GM23338 (cell line): ENCODE results near the gene ETHE1. TPM values are rescaled to one million over a fixed set of nuclear protein-coding genes. Genes with fewer than 3 reads are reported as not detected.

Source experiments
- ATAC-seq: fragments of 200-7000 bp; cut with Tn5 transposase; 3 replicates; pipeline ENCODE4 v1.9.1; 2020
- DNase-seq: peaks from one replicate; pipeline ENCODE4 v3.0.0-alpha.2; 2015; ENCODE audit warnings: low spot score
- H2AFZ ChIP-seq: fragments of 200-600 bp; sonication (generic); 2 replicates; pipeline ENCODE4 v1.8.0; 2016; ENCODE audit warnings: antibody characterized with exemption, mild to moderate bottlenecking, moderate library complexity
- H3F3A ChIP-seq: fragments of 200-600 bp; sonication (generic); replicated peaks from 2 replicates; pipeline ENCODE4 v1.8.0; 2017; ENCODE audit warnings: antibody characterized with exemption, mixed run types, low read depth
- H3K27ac ChIP-seq: fragments of 200-600 bp; sonication (generic); 2 replicates; pipeline ENCODE4 v1.6.1; 2016; ENCODE audit warnings: low read depth
- H3K27me3 ChIP-seq: fragments of 200-600 bp; sonication (generic); 2 replicates; pipeline ENCODE4 v1.8.0; 2016; ENCODE audit warnings: mild to moderate bottlenecking, mixed run types, moderate library complexity; ENCODE audit not compliant: insufficient read depth
- H3K36me3 ChIP-seq: fragments of 200-600 bp; sonication (generic); 2 replicates; pipeline ENCODE4 v1.8.0; 2016; ENCODE audit warnings: mild to moderate bottlenecking; ENCODE audit not compliant: insufficient read depth
- H3K4me1 ChIP-seq: fragments of 200-600 bp; sonication (generic); 2 replicates; pipeline ENCODE4 v1.8.0; 2016; ENCODE audit warnings: mild to moderate bottlenecking, moderate library complexity; ENCODE audit not compliant: insufficient read depth
- H3K4me2 ChIP-seq: fragments of 200-600 bp; sonication (generic); 2 replicates; pipeline ENCODE4 v1.7.1; 2017; ENCODE audit warnings: mixed run types
- H3K4me3 ChIP-seq: fragments of 200-600 bp; sonication (generic); 2 replicates; pipeline ENCODE4 v1.6.1; 2016; ENCODE audit warnings: mixed run types
- H3K79me2 ChIP-seq: fragments of 200-600 bp; sonication (generic); replicated peaks from 2 replicates; pipeline ENCODE4 v1.8.0; 2017; ENCODE audit warnings: mild to moderate bottlenecking; ENCODE audit not compliant: insufficient read depth
- H3K9me2 ChIP-seq: fragments of 200-600 bp; sonication (generic); 2 replicates; pipeline ENCODE4 v1.8.0; 2017; ENCODE audit not compliant: insufficient read depth
- H4K20me1 ChIP-seq: fragments of 200-600 bp; sonication (generic); replicated peaks from 2 replicates; pipeline ENCODE4 v1.8.0; 2017; ENCODE audit warnings: mild to moderate bottlenecking; ENCODE audit not compliant: insufficient read depth
- H3K27ac Mint-ChIP-seq: 2 replicates; pipeline ENCODE4 v1.8.0; 2020; ENCODE audit warnings: inconsistent platforms, mild to moderate bottlenecking, moderate library complexity, mixed read lengths
- H3K27me3 Mint-ChIP-seq: 3 replicates; pipeline ENCODE4 v1.8.0; 2022; ENCODE audit warnings: low read depth, mild to moderate bottlenecking, moderate library complexity, mixed read lengths, inconsistent platforms; ENCODE audit not compliant: insufficient read depth, poor library complexity
- H3K36me3 Mint-ChIP-seq: 3 replicates; pipeline ENCODE4 v1.8.0; 2021; ENCODE audit warnings: low read depth, mild to moderate bottlenecking, inconsistent platforms, moderate library complexity, mixed read lengths
- H3K4me1 Mint-ChIP-seq: 3 replicates; pipeline ENCODE4 v1.8.0; 2020; ENCODE audit warnings: mild to moderate bottlenecking, inconsistent platforms, mixed read lengths
- H3K4me3 Mint-ChIP-seq: 3 replicates; pipeline ENCODE4 v1.8.0; 2021; ENCODE audit warnings: moderate library complexity, mild to moderate bottlenecking, inconsistent platforms, mixed read lengths
- H3K9me3 Mint-ChIP-seq: 3 replicates; pipeline ENCODE4 v1.8.0; 2020; ENCODE audit warnings: moderate library complexity, mild to moderate bottlenecking, inconsistent platforms, mixed read lengths
- CREB1 ChIP-seq: fragments of 250-450 bp; sonication (Bioruptor Pico); IDR thresholded peaks from 2 replicates; pipeline ENCODE4 v1.5.0; 2020; ENCODE audit warnings: low read depth, mild to moderate bottlenecking, moderate library complexity
- EZH2 ChIP-seq: fragments of 200-600 bp; sonication (generic); IDR thresholded peaks from one replicate; pipeline ENCODE4 v1.8.0; 2017; ENCODE audit warnings: antibody characterized with exemption, mild to moderate bottlenecking, low read depth; ENCODE audit not compliant: unreplicated experiment
- EZH2phosphoT487 ChIP-seq: fragments of 200-600 bp; sonication (generic); IDR thresholded peaks from one replicate; pipeline ENCODE4 v1.8.1; 2018; ENCODE audit warnings: antibody characterized with exemption; ENCODE audit not compliant: unreplicated experiment
- JUNB ChIP-seq: IDR thresholded peaks from one replicate; pipeline ENCODE4 v1.6.1; 2016; ENCODE audit warnings: antibody characterized with exemption; ENCODE audit not compliant: unreplicated experiment
- NANOG ChIP-seq: IDR thresholded peaks from 2 replicates; pipeline ENCODE4 v1.6.1; 2016; ENCODE audit warnings: antibody characterized with exemption, borderline replicate concordance
- POLR2AphosphoS5 ChIP-seq: IDR thresholded peaks from 2 replicates; pipeline ENCODE4 v1.6.1; 2016; ENCODE audit warnings: antibody characterized with exemption, low read depth
- ZNF114 ChIP-seq: fragments of 250-450 bp; sonication (Bioruptor Pico); IDR thresholded peaks from 2 replicates; pipeline ENCODE4 v1.5.0; 2020; ENCODE audit warnings: mild to moderate bottlenecking, moderate library complexity
- ZNF331 ChIP-seq: fragments of 250-450 bp; sonication (Bioruptor Pico); IDR thresholded peaks from 2 replicates; pipeline ENCODE4 v1.5.0; 2020; ENCODE audit warnings: low read depth, mild to moderate bottlenecking, moderate library complexity
- polyA plus RNA-seq: library from polyadenylated mRNA; unstranded; fragments of >200 nt; fragmentation: Nextera tagmentation; extraction: Ambion mirVana; gene quantifications from 2 replicates; pipeline ENCODE4 v1.2.1, GENCODE V29; 2016
- total RNA-seq: library from RNA; depleted of rRNA; stranded (reverse); fragments of >200 nt; shearing (Covaris generic); gene quantifications from 2 replicates; pipeline ENCODE4 v1.2.3, GENCODE V29; 2014
- TF ChIP-seq, protein P1 (sequence below): IDR thresholded peaks from one replicate; pipeline ENCODE4 v1.6.1; 2018; ENCODE audit warnings: antibody characterized with exemption; ENCODE audit not compliant: unreplicated experiment
- TF ChIP-seq, protein P2 (sequence below): fragments of 250-450 bp; sonication (Bioruptor Pico); IDR thresholded peaks from 2 replicates; pipeline ENCODE4 v1.5.0; 2020; ENCODE audit warnings: mild to moderate bottlenecking, moderate library complexity
- TF ChIP-seq, protein P3 (sequence below), 2 experiments: fragments of 200-600 bp in 1 of 2; sonication (generic) in 1 of 2; conservative IDR thresholded peaks; 2 replicates each; pipeline versions ENCODE4 v1.5.1 to v1.6.1; 2016 to 2017; ENCODE audit warnings: antibody characterized with exemption in 2 of 2, low read depth in 2 of 2, mild to moderate bottlenecking in 2 of 2, moderate library complexity in 1 of 2

The ETHE1 gene
- total and polyA plus RNA-seq, 2 experiments from 2014 or later = 11.1 to 25.5 TPM

DNA sequence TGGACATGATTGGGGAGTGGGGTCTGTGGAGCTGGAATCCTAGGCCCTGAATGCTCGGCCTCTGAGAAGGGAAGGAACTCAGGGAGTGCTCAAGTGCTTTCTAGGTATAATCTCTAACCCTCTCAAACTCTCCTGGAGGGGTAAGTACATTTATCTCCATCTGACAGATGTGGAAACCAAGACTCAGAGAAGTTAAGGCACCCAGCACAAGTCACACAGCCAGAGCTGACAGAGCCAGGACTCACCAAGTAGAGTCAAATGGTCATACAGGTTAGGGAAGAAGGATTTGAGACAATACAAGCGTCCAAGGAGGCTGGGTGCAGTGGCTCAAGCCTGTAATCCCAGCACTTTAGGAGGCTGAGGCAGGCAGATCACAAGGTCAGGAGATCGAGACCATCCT, 48.7 kb downstream of the ETHE1 start:
- Histone ChIP-seq H3K4me1 (peaks cover 6% of the 10 kb centered on the region; the same call in 1 of the 2 replicates), H3K79me2 (no peaks in the 10 kb centered on the region), H3K9me2 (no peaks in the 10 kb centered on the region), H4K20me1 (no peaks in the 10 kb centered on the region), H3K27ac (no peak overlapping the region), H2AFZ (no peak overlapping the region), H3K4me2 (no peak overlapping the region), H3K36me3 (no peaks in the 10 kb centered on the region), H3F3A (0 out of 2 replicates have a peak, but pooled peaks cover 4% of the 10 kb centered on the region), H3K4me3 (no peak overlapping the region), H3K27me3 (0 out of 2 replicates have a peak, but pooled peaks cover 5% of the 10 kb centered on the region)
- ATAC-seq (no peak), DNase-seq (no peak)
- Mint-ChIP-seq H3K4me3 (no peak overlapping the region), H3K9me3 (no peaks in the 10 kb centered on the region), H3K36me3 (no peaks in the 10 kb centered on the region), H3K27me3 (peaks cover 11% of the 10 kb centered on the region), H3K4me1 (peaks cover 4% of the 10 kb centered on the region; the same call in 2 of the 3 replicates), H3K27ac (no peak overlapping the region)
- TF ChIP-seq POLR2AphosphoS5 (no peak), CREB1 (CRISPR knock-in tag) (no peak)

DNA sequence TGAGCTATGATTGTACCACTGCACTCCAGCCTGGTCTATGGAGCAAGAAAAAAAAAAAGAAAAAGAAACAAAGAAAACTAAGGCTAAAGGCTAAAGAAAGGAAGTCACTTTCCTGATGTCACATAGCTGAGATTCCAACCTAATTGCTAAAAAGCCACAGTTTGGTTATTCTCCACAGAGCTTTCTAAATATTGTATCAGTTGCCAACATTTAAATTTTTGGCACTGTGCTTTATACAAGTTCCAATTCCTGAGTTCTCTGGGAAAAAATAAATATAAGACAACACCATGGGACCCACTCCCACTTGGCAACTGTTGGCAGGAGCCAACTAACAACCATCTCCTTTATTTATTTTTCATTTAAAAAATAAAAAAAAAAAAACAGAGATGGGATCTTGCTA, 50.4 kb downstream of the ETHE1 start:
- DNase-seq (no peak), ATAC-seq (no peak)
- Histone ChIP-seq H3K4me2 (no peak overlapping the region), H3K4me3 (no peak overlapping the region), H3K27ac (no peak overlapping the region), H3K4me1 (peaks cover 6% of the 10 kb centered on the region; the same call in 1 of the 2 replicates), H3K9me2 (no peaks in the 10 kb centered on the region), H4K20me1 (no peaks in the 10 kb centered on the region), H3K79me2 (no peaks in the 10 kb centered on the region), H3F3A (0 out of 2 replicates have a peak, but pooled peaks cover 4% of the 10 kb centered on the region), H3K36me3 (no peaks in the 10 kb centered on the region), H3K27me3 (0 out of 2 replicates have a peak, but pooled peaks cover 5% of the 10 kb centered on the region), H2AFZ (no peak overlapping the region)
- H3K36me3 Mint-ChIP-seq = no peaks in the 10 kb centered on the region
- peaks cover 12% of the 10 kb centered on the region for H3K27me3 Mint-ChIP-seq
- H3K9me3 Mint-ChIP-seq = no peaks in the 10 kb centered on the region
- no peak overlapping the region for H3K27ac Mint-ChIP-seq
- H3K4me3 Mint-ChIP-seq = no peak overlapping the region
- peaks cover 4% of the 10 kb centered on the region; the same call in 2 of the 3 replicates for H3K4me1 Mint-ChIP-seq
- TF ChIP-seq JUNB (no peak), EZH2 (no peak), POLR2AphosphoS5 (no peak), ZNF114 (CRISPR knock-in tag) (no peak), ZNF331 (no peak), CREB1 (CRISPR knock-in tag) (no peak), NANOG (no peak), EZH2phosphoT487 (no peak)
- TF ChIP-seq, protein P1, sequence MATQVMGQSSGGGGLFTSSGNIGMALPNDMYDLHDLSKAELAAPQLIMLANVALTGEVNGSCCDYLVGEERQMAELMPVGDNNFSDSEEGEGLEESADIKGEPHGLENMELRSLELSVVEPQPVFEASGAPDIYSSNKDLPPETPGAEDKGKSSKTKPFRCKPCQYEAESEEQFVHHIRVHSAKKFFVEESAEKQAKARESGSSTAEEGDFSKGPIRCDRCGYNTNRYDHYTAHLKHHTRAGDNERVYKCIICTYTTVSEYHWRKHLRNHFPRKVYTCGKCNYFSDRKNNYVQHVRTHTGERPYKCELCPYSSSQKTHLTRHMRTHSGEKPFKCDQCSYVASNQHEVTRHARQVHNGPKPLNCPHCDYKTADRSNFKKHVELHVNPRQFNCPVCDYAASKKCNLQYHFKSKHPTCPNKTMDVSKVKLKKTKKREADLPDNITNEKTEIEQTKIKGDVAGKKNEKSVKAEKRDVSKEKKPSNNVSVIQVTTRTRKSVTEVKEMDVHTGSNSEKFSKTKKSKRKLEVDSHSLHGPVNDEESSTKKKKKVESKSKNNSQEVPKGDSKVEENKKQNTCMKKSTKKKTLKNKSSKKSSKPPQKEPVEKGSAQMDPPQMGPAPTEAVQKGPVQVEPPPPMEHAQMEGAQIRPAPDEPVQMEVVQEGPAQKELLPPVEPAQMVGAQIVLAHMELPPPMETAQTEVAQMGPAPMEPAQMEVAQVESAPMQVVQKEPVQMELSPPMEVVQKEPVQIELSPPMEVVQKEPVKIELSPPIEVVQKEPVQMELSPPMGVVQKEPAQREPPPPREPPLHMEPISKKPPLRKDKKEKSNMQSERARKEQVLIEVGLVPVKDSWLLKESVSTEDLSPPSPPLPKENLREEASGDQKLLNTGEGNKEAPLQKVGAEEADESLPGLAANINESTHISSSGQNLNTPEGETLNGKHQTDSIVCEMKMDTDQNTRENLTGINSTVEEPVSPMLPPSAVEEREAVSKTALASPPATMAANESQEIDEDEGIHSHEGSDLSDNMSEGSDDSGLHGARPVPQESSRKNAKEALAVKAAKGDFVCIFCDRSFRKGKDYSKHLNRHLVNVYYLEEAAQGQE = no peak
- TF ChIP-seq, protein P2, sequence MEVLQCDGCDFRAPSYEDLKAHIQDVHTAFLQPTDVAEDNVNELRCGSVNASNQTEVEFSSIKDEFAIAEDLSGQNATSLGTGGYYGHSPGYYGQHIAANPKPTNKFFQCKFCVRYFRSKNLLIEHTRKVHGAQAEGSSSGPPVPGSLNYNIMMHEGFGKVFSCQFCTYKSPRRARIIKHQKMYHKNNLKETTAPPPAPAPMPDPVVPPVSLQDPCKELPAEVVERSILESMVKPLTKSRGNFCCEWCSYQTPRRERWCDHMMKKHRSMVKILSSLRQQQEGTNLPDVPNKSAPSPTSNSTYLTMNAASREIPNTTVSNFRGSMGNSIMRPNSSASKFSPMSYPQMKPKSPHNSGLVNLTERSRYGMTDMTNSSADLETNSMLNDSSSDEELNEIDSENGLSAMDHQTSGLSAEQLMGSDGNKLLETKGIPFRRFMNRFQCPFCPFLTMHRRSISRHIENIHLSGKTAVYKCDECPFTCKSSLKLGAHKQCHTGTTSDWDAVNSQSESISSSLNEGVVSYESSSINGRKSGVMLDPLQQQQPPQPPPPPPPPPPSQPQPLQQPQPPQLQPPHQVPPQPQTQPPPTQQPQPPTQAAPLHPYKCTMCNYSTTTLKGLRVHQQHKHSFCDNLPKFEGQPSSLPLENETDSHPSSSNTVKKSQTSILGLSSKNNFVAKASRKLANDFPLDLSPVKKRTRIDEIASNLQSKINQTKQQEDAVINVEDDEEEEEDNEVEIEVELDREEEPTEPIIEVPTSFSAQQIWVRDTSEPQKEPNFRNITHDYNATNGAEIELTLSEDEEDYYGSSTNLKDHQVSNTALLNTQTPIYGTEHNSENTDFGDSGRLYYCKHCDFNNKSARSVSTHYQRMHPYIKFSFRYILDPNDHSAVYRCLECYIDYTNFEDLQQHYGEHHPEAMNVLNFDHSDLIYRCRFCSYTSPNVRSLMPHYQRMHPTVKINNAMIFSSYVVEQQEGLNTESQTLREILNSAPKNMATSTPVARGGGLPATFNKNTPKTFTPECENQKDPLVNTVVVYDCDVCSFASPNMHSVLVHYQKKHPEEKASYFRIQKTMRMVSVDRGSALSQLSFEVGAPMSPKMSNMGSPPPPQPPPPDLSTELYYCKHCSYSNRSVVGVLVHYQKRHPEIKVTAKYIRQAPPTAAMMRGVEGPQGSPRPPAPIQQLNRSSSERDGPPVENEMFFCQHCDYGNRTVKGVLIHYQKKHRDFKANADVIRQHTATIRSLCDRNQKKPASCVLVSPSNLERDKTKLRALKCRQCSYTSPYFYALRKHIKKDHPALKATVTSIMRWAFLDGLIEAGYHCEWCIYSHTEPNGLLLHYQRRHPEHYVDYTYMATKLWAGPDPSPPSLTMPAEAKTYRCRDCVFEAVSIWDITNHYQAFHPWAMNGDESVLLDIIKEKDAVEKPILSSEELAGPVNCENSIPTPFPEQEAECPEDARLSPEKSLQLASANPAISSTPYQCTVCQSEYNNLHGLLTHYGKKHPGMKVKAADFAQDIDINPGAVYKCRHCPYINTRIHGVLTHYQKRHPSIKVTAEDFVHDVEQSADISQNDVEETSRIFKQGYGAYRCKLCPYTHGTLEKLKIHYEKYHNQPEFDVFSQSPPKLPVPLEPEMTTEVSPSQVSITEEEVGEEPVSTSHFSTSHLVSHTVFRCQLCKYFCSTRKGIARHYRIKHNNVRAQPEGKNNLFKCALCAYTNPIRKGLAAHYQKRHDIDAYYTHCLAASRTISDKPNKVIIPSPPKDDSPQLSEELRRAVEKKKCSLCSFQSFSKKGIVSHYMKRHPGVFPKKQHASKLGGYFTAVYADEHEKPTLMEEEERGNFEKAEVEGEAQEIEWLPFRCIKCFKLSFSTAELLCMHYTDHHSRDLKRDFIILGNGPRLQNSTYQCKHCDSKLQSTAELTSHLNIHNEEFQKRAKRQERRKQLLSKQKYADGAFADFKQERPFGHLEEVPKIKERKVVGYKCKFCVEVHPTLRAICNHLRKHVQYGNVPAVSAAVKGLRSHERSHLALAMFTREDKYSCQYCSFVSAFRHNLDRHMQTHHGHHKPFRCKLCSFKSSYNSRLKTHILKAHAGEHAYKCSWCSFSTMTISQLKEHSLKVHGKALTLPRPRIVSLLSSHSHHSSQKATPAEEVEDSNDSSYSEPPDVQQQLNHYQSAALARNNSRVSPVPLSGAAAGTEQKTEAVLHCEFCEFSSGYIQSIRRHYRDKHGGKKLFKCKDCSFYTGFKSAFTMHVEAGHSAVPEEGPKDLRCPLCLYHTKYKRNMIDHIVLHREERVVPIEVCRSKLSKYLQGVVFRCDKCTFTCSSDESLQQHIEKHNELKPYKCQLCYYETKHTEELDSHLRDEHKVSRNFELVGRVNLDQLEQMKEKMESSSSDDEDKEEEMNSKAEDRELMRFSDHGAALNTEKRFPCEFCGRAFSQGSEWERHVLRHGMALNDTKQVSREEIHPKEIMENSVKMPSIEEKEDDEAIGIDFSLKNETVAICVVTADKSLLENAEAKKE (CRISPR knock-in tag) = no peak
- TF ChIP-seq, protein P3, sequence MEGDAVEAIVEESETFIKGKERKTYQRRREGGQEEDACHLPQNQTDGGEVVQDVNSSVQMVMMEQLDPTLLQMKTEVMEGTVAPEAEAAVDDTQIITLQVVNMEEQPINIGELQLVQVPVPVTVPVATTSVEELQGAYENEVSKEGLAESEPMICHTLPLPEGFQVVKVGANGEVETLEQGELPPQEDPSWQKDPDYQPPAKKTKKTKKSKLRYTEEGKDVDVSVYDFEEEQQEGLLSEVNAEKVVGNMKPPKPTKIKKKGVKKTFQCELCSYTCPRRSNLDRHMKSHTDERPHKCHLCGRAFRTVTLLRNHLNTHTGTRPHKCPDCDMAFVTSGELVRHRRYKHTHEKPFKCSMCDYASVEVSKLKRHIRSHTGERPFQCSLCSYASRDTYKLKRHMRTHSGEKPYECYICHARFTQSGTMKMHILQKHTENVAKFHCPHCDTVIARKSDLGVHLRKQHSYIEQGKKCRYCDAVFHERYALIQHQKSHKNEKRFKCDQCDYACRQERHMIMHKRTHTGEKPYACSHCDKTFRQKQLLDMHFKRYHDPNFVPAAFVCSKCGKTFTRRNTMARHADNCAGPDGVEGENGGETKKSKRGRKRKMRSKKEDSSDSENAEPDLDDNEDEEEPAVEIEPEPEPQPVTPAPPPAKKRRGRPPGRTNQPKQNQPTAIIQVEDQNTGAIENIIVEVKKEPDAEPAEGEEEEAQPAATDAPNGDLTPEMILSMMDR (conservative IDR thresholded peaks at IDR 0.05; ENCODE audit: low read depth in 2 of 2) = no peak
